Measurements from ENCODE around the gene PRDM15. TPM values are rescaled to one million over a fixed set of nuclear protein-coding genes. Genes with fewer than 3 reads are reported as not detected.

Gene PRDM15
- total RNA-seq (2014; rRNA removed; shearing (Covaris generic)): 2.4 and 3.9 TPM in 2 replicates

GRCh38 chr21:41879190-41879998, at the start of gene PRDM15:
TSS of gene PRDM15 (minus strand) at chr21:41879344. CDS start at chr21:41860363, 18,981 bp downstream.
- DNase-seq (ENCODE audit: low read depth): peak; percentile 77

DNA sequence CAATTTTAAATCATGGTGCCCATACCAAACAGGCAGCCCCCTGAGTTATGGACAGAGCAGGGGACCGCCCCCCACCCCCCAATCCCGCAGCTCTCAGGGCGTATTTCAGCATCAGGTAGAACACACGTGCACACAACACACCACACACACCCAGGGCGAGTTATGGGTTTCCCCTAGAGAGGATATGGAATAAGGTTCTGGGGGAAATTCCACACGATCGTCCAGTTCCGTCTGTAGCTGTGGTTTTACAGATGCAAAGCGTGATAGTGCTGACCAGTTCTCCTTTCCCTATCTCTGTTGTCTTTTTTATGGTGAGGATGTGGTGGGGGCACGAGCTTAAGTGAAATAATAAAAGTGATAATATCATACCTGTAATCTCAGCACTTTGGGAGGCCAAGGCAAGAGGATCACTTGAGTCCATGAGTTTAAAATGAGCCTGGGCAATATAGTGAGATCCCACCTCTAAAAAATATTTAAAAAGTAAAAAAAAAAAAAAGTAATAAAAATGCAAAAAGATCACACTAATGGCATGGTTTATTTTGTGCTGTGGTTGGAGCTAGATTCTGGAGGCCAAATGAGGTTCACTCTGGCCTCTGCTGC, 49.6 kb upstream of the PRDM15 start:
- peak; percentile 51 for DNase-seq (ENCODE audit: low read depth)

- DNase-seq (ENCODE audit: low read depth): no peak
Observed at GRCh38 chr21:41927727-41928409, 48.7 kb upstream of the PRDM15 start.

- no peak for DNase-seq (ENCODE audit: low read depth)
Observed at GRCh38 chr21:41926807-41927171, 47.6 kb upstream of the PRDM15 start.

- peak; percentile 69 for DNase-seq (ENCODE audit: low read depth)
Observed at GRCh38 chr21:41926117-41926806, 47.1 kb upstream of the PRDM15 start.

DNA sequence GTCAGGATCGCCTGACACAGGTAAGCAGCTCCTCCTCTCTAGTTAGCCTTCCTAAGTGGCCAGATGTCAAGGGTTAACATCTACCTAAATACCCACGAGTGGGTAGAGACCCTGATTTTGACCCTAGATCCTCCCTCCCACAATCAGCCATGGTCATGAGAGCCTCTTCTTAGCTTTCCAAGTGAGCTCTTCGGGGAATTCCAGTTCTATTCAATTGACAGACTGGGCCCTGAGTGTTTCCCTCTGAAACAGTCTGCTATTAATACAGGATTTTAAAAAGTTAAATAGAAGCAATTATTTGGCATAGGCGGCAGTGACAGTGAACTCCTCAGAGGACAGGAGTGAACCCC, 46.6 kb upstream of the PRDM15 start:
- DNase-seq (ENCODE audit: low read depth): no peak

GRCh38 chr21:41924368-41924754, 45.2 kb upstream of the PRDM15 start:
- no peak for DNase-seq (ENCODE audit: low read depth)

DNA sequence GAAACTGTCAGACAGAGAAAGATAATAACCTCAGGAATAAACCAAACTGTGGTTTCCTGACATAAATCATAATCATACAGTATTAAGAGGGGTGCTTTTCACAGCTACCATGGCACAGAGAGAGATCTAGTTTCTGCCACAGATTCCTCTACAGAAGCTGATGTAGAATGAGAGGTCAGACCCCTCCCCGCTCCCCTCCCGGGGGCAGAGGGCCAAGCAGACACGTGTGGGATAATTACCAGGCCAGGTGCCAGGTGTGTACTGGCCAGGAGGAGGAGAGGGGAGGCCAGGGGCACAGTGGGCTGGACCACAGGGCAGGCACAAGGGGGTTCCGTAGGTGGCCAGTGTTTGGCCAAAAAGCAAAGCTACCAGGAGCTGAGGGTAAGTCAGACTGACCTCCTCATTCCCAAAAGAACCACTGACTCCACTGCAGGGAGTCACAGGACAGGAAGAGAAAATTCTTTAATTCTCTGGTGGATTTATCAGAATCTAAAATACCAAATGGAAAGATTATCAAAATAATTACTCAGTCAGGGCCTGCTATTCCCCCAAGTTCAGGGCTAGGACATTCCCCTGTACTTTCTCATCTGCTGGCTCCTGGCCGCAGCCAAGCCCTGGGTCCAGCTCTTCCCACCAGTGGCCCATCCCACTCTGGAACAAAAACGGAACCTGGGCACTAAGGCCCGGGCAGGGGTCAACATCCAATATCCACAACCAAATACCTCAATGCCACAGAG, 44.7 kb upstream of the PRDM15 start:
- peak; percentile 15 for DNase-seq (ENCODE audit: low read depth)

DNA sequence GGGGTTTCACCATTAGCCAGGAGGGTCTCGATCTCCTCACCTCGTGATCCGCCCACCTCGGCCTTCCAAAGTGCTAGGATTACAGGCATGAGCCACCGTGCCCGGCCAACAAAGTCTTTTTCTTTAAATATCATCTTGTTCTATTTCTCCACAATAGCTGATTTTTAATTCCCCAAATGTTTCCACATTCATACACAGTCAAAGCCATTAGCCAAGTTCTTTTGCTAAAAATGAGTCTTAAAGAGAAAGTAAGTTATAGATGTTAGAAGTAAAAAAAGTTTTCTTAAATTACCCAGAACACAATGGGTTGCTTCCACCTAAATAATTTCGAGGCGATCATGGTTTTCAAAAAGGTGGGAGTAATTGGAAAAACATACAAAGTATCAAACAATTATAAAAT, 44.0 kb upstream of the PRDM15 start:
- no peak for DNase-seq (ENCODE audit: low read depth)

DNA sequence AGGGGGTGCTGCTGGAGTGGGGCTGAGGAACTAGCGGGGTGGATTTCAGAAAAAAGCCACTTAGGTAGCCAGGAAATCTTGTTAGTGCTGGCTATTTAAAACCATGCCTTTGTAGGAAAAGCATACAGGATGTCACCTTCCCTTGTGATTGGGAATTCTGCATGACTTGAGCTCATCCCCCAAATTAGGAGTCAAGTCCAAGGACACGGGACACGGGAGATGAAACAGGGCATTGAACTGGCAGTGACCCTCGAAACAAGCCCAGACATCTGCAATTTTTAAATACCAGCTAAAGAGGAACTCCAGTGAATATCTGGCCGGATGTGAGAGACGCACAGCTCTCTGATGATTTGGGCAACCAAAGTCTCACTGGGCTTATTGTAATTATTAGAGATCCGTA, 41.9 kb upstream of the PRDM15 start:
- DNase-seq (ENCODE audit: low read depth): no peak

DNA sequence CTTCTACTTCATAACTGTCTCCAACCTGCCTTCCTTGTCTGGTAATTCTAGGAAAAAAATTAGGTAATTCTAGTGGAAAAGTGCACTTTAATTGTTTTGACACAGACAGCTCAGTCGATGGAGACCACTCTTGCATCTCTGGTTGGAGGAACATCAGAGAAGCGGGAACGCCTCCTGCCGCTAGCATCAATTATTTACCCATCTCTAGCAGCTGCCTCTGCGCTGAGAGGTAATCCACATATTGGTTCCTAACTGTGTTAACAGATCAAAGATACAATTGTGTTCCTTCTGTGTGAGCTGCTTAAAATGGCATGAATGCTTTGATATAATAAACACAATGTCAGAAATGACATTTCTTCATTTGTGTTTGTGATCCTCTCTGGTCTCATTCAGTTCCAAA, 41.3 kb upstream of the PRDM15 start:
- DNase-seq (ENCODE audit: low read depth): no peak

DNA sequence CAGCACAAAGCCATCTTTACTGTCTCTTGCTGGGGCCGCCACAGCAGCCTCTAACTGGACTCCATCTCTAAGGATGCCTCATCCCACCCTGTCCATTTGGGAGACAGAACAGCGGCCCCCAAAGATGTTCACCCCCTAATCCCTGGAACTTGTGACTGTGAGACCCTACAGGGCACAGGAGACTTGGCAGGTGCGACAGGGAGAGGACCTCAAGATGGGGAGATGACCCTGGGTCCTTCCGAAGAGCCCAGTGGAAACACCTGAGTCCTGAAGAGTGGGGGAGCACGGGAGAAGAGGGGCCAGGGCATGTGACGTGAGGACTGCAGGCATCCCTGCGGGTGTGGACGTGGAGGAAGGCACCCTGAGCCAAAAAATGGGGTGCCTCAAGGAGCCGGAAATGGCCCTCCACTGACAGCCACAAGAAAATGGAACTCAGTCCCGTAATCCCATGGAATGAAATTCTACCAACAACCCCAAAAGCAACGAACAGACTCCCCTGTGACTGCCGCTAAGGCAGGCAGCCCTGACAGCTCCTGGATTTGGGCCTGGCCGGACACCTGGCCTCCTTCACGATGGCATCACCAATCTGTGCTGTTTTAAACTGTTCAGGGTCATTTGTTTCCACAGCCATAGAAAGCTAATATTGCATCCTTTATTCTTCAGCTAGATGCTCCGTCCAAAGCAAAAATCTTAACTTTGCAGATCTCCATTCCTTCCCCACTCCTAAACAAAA, 40.7 kb upstream of the PRDM15 start:
- no peak for DNase-seq (ENCODE audit: low read depth)

GRCh38 chr21:41918561-41919358, 39.6 kb upstream of the PRDM15 start:
- DNase-seq (ENCODE audit: low read depth): no peak

GRCh38 chr21:41917531-41917930, 38.4 kb upstream of the PRDM15 start:
- DNase-seq (ENCODE audit: low read depth): no peak

GRCh38 chr21:41916888-41917433, 37.8 kb upstream of the PRDM15 start:
- DNase-seq (ENCODE audit: low read depth): no peak

GRCh38 chr21:41914965-41915364, 35.8 kb upstream of the PRDM15 start:
- DNase-seq (ENCODE audit: low read depth): no peak

- DNase-seq (ENCODE audit: low read depth): no peak
Observed at GRCh38 chr21:41914358-41914757, 35.2 kb upstream of the PRDM15 start.

DNA sequence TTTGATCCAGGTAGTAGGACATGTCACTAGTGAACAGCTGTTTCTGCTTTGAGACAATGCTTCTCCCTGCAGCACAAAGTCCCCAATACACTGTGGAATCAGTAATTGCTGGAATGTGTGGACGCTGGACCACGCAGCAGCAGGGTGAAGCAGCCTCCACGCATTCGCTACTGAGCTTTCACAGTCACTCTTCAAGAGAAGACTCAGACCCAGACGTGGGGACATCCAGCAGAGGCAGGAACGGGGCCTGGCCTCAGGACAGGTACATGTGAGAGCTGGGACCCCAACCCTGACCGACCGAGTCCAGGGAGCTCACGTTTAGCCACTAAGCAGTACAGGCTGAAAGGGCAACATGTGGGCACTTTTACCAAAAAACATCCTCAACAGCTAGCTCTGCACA, 34.1 kb upstream of the PRDM15 start:
- DNase-seq (ENCODE audit: low read depth): no peak

- DNase-seq (ENCODE audit: low read depth): no peak
Observed at GRCh38 chr21:41908829-41909228, 29.7 kb upstream of the PRDM15 start.

Measured in RPMI7951 (cell line).